Activated CD8-positive, alpha-beta T cell treated with anti-CD3 and anti-CD28 coated beads for 36 hours (primary cell): ENCODE measurements around the gene RTRAF. TPM values are rescaled to one million over a fixed set of nuclear protein-coding genes. Genes with fewer than 3 reads are reported as not detected.
A peak's percentile ranks its signal among the peaks of the same experiment; 100 is the strongest.

Source experiments
- ATAC-seq: fragments of 200-7000 bp; cut with Tn5 transposase; one replicate; pipeline ENCODE4 v1.10.0; 2021; ENCODE audit warnings: mild to moderate bottlenecking, moderate library complexity
- CTCF ChIA-PET: fragments of 350-600 bp; sonication (Branson Sonifier 250); formaldehyde crosslinking; loops from one replicate; lab custom pipeline; 2021; ENCODE audit warnings: antibody characterized with exemption; lab: Charles Lee
- POLR2A ChIA-PET: fragments of 350-600 bp; sonication (Branson Sonifier 250); formaldehyde crosslinking; loops from one replicate; lab custom pipeline; 2021; ENCODE audit warnings: antibody characterized with exemption; lab: Charles Lee
- DNase-seq: peaks from one replicate; pipeline ENCODE4 v3.0.0-alpha.2; 2020
- H3K27ac Mint-ChIP-seq: one replicate; pipeline ENCODE4 v1.8.0; 2021; ENCODE audit warnings: mild to moderate bottlenecking, mixed read lengths
- H3K27me3 Mint-ChIP-seq: one replicate; pipeline ENCODE4 v1.8.0; 2021; ENCODE audit warnings: mixed read lengths
- H3K36me3 Mint-ChIP-seq: one replicate; pipeline ENCODE4 v1.8.0; 2021; ENCODE audit warnings: low read depth, mixed read lengths
- H3K4me1 Mint-ChIP-seq: one replicate; pipeline ENCODE4 v1.8.0; 2021; ENCODE audit warnings: low read depth, mixed read lengths
- H3K4me3 Mint-ChIP-seq: one replicate; pipeline ENCODE4 v1.8.0; 2021; ENCODE audit warnings: mild to moderate bottlenecking, moderate library complexity, mixed read lengths
- H3K9me3 Mint-ChIP-seq: one replicate; pipeline ENCODE4 v1.8.0; 2021; ENCODE audit warnings: mixed read lengths
- CTCF ChIP-seq: fragments of 200-600 bp; IDR thresholded peaks from one replicate; pipeline ENCODE4 v1.8.0; 2022; ENCODE audit warnings: antibody characterized with exemption, mild to moderate bottlenecking
- intact Hi-C: fragments of 100-400 bp; cut with micrococcal nuclease; formaldehyde crosslinking; loops from one replicate; pipeline ENCODE4 v1.10.0; 2022
- total RNA-seq, 2 experiments: library from RNA; stranded (reverse); gene quantifications; one replicate each; pipeline ENCODE4 v1.2.3, GENCODE V29; 2021

RTRAF gene
- total RNA-seq, 2 experiments from 2014 or later = 230 to 235 TPM

- POLR2A ChIA-PET = no interaction called here
- Mint-ChIP-seq H3K27me3 (peaks cover 5% of the 10 kb centered on the region), H3K36me3 (peaks cover 2% of the 10 kb centered on the region), H3K4me3 (no peak overlapping the region), H3K9me3 (peaks cover 5% of the 10 kb centered on the region), H3K4me1 (peaks cover 34% of the 10 kb centered on the region), H3K27ac (no peak overlapping the region)
- DNase-seq (no peak), ATAC-seq (no peak)
- intact Hi-C loops = no loop called here
- CTCF ChIA-PET = interaction anchor here (0.7 kb wide), 1 partner anchor 23 kb away, joined by 3 read pairs; no protein-coding TSS in a partner anchor
- no peak for TF ChIP-seq CTCF
These were observed 29.6 kb downstream of the RTRAF start for GRCh38 chr14:52018970-52019369.

GRCh38 chr14:52020161-52020714 is 30.9 kb downstream of the RTRAF start:
- Mint-ChIP-seq H3K36me3 (peaks cover 2% of the 10 kb centered on the region), H3K9me3 (peaks cover 9% of the 10 kb centered on the region), H3K4me3 (no peak overlapping the region), H3K27ac (no peak overlapping the region), H3K27me3 (peaks cover 5% of the 10 kb centered on the region), H3K4me1 (peaks cover 36% of the 10 kb centered on the region)
- POLR2A ChIA-PET = no interaction called here
- CTCF ChIA-PET = interaction anchor here (1.0 to 1.6 kb wide), 2 partner anchors 27 to 41 kb away, joined by 3 to 6 read pairs; no protein-coding TSS in a partner anchor
- intact Hi-C loops = no loop called here
- TF ChIP-seq CTCF = no peak
- DNase-seq (no peak), ATAC-seq (no peak)

GRCh38 chr14:52020866-52021717 is 31.7 kb downstream of the RTRAF start:
- Mint-ChIP-seq H3K36me3 (peaks cover 2% of the 10 kb centered on the region), H3K27ac (peak overlapping the region; percentile 25), H3K9me3 (peaks cover 9% of the 10 kb centered on the region), H3K27me3 (peaks cover 5% of the 10 kb centered on the region), H3K4me1 (peaks cover 43% of the 10 kb centered on the region), H3K4me3 (no peak overlapping the region)
- ATAC-seq (no peak), DNase-seq (no peak)
- CTCF ChIA-PET = interaction anchor here (1.6 to 2.2 kb wide), 2 partner anchors 8 to 42 kb away, joined by 6 read pairs; no protein-coding TSS in a partner anchor
- intact Hi-C loops = no loop called here
- POLR2A ChIA-PET = no interaction called here
- TF ChIP-seq CTCF = no peak

- peaks cover 1% of the 10 kb centered on the region for H3K27me3 Mint-ChIP-seq
- peak; percentile 92 for ATAC-seq
- DNase-seq = peak; percentile 14
- H3K27ac Mint-ChIP-seq = peak overlapping the region; percentile 10
- H3K9me3 Mint-ChIP-seq = peaks cover 9% of the 10 kb centered on the region
- no peak overlapping the region for H3K4me3 Mint-ChIP-seq
- intact Hi-C loops = no loop called here
- ChIA-PET CTCF (interaction anchor here (0.9 to 2.2 kb wide), 2 partner anchors 9 to 26 kb away, joined by 6 to 7 read pairs; no protein-coding TSS in a partner anchor), POLR2A (no interaction called here)
- H3K4me1 Mint-ChIP-seq = peaks cover 43% of the 10 kb centered on the region
- H3K36me3 Mint-ChIP-seq = peaks cover 2% of the 10 kb centered on the region
- no peak for TF ChIP-seq CTCF
These were observed 32.7 kb downstream of the RTRAF start for GRCh38 chr14:52021957-52022600.
